Raji (cell line): ENCODE data around the gene RAB22A.

Experiments used
- POLR2A ChIP-seq: IDR thresholded peaks from 2 replicates; pipeline ENCODE4 v1.6.1; 2011; ENCODE audit warnings: low read depth, low read length, control low read depth; ENCODE audit not compliant: insufficient read depth

Gene RAB22A

DNA sequence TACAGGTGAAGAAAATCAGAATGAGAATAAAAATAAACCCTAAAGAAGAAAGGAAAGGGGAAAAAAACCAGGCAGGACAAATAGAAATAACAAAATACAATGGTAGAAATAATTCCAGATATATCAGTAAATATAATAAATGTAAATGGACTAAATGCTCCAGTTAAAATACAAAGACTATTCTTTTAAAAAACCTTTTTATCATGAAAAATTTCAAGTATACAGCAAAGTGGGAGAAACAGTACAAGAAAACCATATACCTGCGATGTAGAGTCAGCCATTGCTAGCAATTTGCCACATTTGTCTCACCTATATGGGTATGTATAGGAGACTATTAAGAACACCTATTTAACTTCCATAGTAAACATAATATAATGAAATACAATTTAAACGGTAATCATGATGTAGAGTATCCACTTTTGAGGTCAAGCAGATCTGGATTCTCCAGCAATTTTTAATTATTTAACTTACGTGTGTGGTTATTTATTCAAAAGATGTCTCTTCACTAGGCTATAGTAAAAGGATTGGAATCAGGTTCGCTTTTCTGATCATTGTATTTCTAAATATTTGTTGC lies 78.6 kb downstream of the RAB22A start:
- TF ChIP-seq POLR2A: no peak

DNA sequence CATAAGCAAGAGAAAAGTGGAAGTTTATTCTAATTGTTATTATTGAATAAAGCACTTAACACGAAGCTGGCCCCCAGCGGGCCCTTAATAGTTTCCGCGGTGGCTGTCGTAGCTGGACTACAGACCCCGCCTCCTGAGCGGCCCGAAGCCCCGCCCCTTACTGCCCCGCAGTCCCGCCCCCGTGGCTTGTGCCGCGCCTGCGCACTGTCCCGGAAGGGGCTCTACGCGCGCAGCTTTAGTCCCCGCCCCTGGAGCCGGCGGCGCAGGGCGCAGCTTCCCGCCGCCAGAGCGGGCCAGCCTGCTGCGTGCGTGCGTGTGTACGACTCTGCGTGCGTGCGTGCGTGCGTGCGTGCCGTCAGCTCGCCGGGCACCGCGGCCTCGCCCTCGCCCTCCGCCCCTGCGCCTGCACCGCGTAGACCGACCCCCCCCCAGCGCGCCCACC lies 79.4 kb downstream of the RAB22A start, which contains the start of gene VAPB:
VAPB (plus strand) TSS at position 348 of the 442 bp plus-strand sequence. CDS start 231 bp downstream, outside the sequence.
- peak; percentile 66 for TF ChIP-seq POLR2A

GRCh38 chr20:58389324-58389967 lies 79.9 kb downstream of the RAB22A start:
- no peak for TF ChIP-seq POLR2A

DNA sequence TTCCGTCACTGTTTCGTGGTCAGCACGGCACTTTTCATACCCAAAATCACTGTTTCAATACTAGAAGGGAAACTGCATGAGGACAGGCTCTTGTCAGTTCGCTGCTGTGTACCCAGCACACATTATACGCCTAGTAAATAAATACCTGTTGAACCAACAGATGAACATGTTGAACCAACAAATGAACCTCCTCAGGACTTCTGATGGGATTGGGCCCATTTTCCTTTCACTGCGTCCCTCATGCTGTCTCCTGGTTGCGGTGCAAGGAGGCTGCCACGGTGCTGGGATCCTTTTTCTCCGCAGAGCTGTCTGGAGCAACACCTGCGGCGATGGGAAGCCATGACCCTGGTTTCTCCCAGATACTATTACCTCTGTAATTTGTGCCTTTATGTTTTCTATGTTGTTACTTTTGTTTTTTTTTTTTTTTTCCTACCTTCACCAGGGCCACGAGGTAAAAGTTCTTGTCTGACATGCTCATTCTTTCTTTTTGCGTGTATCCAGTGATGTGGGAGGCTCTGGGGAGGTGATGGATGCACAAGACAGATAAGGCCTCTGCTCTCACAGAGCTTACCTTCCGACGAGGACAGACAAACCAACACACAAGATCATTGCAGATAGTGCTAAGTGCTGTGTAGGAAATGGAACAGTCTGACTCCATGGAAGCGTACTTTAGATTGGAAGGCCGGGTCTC lies 80.6 kb downstream of the RAB22A start:
- no peak for TF ChIP-seq POLR2A

- no peak for TF ChIP-seq POLR2A
Measured at GRCh38 chr20:58390659-58391035, 81.1 kb downstream of the RAB22A start.

DNA sequence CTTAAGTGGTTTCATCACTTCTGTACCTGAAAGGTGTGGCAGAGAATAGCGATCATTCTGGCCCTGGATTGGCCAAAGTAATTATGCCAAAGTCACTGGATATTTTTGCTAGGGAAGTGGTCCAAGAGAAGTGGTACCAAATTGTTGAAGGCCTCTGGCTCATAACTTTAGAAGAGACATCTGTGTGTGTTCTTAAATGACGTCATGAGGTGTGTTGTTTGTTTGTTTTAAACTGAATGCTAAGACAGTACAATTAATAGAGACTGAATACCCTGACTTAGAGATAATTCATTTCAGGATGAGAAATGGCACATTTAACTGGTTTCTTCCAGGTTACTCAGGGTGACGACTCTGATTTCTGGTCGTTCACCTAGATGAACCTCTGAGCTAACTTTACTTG lies 82.8 kb downstream of the RAB22A start:
- no peak for TF ChIP-seq POLR2A

GRCh38 chr20:58393299-58393698 lies 83.8 kb downstream of the RAB22A start:
- no peak for TF ChIP-seq POLR2A

DNA sequence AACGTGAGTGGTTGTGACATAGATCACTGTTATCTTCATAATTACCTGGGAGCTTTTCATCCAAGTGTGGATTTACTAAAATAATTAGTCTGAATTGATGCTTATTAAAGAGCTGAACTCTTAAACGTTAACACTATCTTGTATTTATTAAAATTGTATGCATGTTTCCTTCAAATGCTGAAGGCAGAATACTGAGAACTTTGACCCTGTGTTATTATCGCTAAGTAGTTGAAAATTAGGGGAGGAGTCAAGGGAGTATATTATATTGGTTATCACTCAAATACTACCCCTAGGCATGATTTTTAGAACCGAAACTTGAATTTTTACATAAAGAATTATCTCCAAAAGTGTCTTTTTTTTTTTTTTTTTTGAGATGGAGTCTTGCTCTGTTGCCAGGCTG lies 85.3 kb downstream of the RAB22A start:
- TF ChIP-seq POLR2A: no peak

DNA sequence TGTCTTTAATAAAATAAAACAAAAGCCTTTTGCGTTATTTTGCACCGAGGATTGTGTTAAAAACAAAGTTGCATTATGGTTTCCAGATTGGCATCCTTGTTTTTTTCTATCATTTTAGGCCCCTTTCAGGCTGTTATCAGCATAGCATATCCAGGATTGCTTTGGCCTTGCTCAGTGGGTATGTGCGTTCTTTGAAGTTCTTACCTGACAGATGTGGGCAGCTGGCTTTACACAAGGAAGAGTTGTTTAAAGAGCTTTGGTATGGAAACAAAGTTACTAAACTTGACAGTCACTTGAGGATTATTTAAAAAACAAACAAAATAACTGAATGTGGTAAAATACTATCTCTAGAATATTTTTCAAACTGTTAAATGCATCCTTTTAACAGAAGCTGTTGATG lies 86.1 kb downstream of the RAB22A start:
- no peak for TF ChIP-seq POLR2A

DNA sequence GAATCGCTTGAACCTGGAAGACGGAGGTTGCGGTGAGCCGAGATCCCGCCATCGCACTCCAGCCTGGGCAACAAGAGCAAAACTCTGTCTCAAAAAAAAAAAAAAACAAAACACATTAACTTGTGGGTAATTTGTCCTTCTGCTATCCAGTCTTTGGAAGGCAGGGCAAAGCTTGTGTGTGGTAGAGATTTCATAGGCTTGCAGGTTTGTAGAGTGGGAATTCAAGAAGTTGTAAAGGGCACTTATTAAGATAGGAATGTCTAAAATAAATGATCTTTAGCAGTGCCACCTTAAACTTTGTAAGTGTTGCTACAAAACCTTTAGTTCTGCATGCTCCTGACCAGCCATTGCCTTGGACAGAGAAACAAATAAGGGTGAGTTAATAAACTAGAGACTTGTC lies 87.9 kb downstream of the RAB22A start:
- no peak for TF ChIP-seq POLR2A

- TF ChIP-seq POLR2A: no peak
Measured at GRCh38 chr20:58398254-58398653, 88.7 kb downstream of the RAB22A start.

GRCh38 chr20:58399926-58400325 lies 90.4 kb downstream of the RAB22A start:
- TF ChIP-seq POLR2A: no peak

- no peak for TF ChIP-seq POLR2A
Measured at GRCh38 chr20:58401162-58401561, 91.6 kb downstream of the RAB22A start.

- no peak for TF ChIP-seq POLR2A
Measured at GRCh38 chr20:58402305-58402704, 92.8 kb downstream of the RAB22A start.

DNA sequence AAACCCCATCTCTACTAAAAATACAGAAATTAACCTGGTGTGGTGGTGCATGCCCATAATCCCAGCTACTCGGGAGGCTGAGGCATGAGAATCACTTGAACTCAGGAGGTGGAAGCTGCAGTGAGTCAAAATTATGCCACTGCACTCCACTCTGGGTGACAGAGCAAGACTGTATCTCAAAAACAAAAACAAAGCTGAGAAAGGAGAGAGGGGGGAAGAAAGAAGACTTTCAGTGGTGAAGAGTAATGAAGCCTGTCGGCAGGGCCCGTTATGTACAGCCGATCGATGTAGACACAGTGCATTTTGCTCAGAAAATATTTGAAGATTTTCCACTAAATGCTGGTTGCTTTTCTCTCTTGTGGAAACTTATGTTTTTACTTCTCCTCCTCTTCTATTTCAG lies 93.3 kb downstream of the RAB22A start:
- TF ChIP-seq POLR2A: no peak

DNA sequence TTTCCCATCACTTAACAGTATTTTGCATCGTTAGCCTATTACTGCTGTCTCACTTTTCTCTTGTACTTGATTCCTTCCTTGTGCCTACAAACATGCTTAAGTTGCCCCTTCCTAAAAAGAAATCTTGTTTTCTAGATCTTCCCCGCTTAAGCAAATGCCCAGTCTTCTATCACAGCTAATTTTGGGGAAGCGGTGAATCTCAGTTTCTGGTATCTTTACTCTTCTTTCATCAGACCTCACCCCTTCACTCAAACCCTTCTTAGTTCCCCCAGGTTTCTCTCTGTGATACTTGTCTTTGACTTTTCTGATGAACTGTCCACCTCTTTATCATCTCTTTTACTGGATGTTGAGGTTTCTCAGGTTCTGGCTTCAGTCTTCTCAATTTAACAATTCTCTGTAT lies 93.8 kb downstream of the RAB22A start:
- TF ChIP-seq POLR2A: no peak
